PC-9 (cell line): ENCODE measurements around the gene CPSF2.

ENCODE experiments used
- EZH2 ChIP-seq: fragments of 200-600 bp; sonication (generic); IDR thresholded peaks from 2 replicates; pipeline ENCODE4 v1.8.0; 2017; ENCODE audit warnings: antibody characterized with exemption, low read depth
- TF ChIP-seq, protein P1 (sequence below): fragments of 200-600 bp; sonication (generic); conservative IDR thresholded peaks from 2 replicates; pipeline ENCODE4 v1.6.1; 2017; ENCODE audit warnings: mixed run types, antibody characterized with exemption, mild to moderate bottlenecking, moderate library complexity

GRCh38 chr14:92198804-92199203 is 77.0 kb downstream of the CPSF2 start:
- TF ChIP-seq, protein P1, sequence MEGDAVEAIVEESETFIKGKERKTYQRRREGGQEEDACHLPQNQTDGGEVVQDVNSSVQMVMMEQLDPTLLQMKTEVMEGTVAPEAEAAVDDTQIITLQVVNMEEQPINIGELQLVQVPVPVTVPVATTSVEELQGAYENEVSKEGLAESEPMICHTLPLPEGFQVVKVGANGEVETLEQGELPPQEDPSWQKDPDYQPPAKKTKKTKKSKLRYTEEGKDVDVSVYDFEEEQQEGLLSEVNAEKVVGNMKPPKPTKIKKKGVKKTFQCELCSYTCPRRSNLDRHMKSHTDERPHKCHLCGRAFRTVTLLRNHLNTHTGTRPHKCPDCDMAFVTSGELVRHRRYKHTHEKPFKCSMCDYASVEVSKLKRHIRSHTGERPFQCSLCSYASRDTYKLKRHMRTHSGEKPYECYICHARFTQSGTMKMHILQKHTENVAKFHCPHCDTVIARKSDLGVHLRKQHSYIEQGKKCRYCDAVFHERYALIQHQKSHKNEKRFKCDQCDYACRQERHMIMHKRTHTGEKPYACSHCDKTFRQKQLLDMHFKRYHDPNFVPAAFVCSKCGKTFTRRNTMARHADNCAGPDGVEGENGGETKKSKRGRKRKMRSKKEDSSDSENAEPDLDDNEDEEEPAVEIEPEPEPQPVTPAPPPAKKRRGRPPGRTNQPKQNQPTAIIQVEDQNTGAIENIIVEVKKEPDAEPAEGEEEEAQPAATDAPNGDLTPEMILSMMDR = no peak
- TF ChIP-seq EZH2 = no peak
